Left lung (tissue), 10 donors: ENCODE results near the gene UBR4. TPM values are rescaled to one million over a fixed set of nuclear protein-coding genes. Genes with fewer than 3 reads are reported as not detected.
A peak's percentile ranks its signal among the peaks of the same experiment; 100 is the strongest.

ENCODE experiments used
- ATAC-seq: fragments of 200-7000 bp; cut with Tn5 transposase; one replicate; pipeline ENCODE4 v1.9.1; 2020; ENCODE audit warnings: moderate library complexity
- DNase-seq, 4 donors: peaks; one replicate each; pipeline ENCODE4 v3.0.0-alpha.2; 2013 to 2020
- H3K27ac ChIP-seq, 2 donors: fragments of 200-600 bp; sonication (generic) in 1 of 2; one replicate each; pipeline versions ENCODE4 v1.5.0 to v1.8.0; 2020 to 2021
- H3K27me3 ChIP-seq, 2 donors: fragments of 200-600 bp; sonication (generic) in 1 of 2; one replicate each; pipeline versions ENCODE4 v1.5.0 to v1.8.0; 2020 to 2021
- H3K36me3 ChIP-seq, 2 donors: fragments of 200-600 bp; sonication (generic) in 1 of 2; one replicate each; pipeline versions ENCODE4 v1.5.0 to v1.8.0; 2020 to 2021
- H3K4me1 ChIP-seq, 2 donors: fragments of 200-600 bp; one replicate each; pipeline ENCODE4 v1.8.0; 2021
- H3K4me3 ChIP-seq, 2 donors: fragments of 200-600 bp; sonication (generic) in 1 of 2; one replicate each; pipeline versions ENCODE4 v1.5.0 to v1.8.0; 2020 to 2021; ENCODE audit warnings: mild to moderate bottlenecking in 1 of 2
- H3K9me3 ChIP-seq, 2 donors: fragments of 200-600 bp; sonication (generic) in 1 of 2; one replicate each; pipeline versions ENCODE4 v1.5.0 to v1.8.0; 2020 to 2021
- CTCF ChIP-seq, 2 donors: fragments of 200-600 bp; sonication (generic) in 1 of 2; IDR thresholded peaks; one replicate each; pipeline versions ENCODE4 v1.5.0 to v1.8.0; 2021; ENCODE audit warnings: antibody characterized with exemption in 2 of 2
- intact Hi-C, 2 donors: fragments of 100-400 bp; cut with DNase I; formaldehyde crosslinking; loops; one replicate each; pipeline versions ENCODE4 v1.11.2 to v1.14.2; 2022
- polyA plus RNA-seq, 6 donors: library from polyadenylated mRNA; unstranded; fragments of 120-200 nt; gene quantifications; one replicate each; pipeline ENCODE4 v1.2.1, GENCODE V29; 2013; ENCODE audit not compliant: insufficient read length in 6 of 6
- total RNA-seq, 2 donors: library from RNA; stranded (reverse); fragmentation: NEBNext Ultra II Directional; extraction: Animal tissue kit (Norgen Biotek cat#: 25700); gene quantifications; one replicate each; pipeline ENCODE4 v1.2.1, GENCODE V29; 2021
- donor health status: DM: no; HTN: yes; CAD: no.
- donor health status: DM: no; HTN: no; CAD: no.

The UBR4 gene
- total and polyA plus RNA-seq, 8 donors = 95.9 to 130 (median 109) TPM

GRCh38 chr1:19229828-19230325 is 19.8 kb upstream of the UBR4 start:
- Histone ChIP-seq H3K4me3 (no peak overlapping the region), H3K27ac (no peak overlapping the region), H3K36me3 (peaks cover 0 to 99% of the 10 kb centered on the region in 2 donors), H3K9me3 (no peaks in the 10 kb centered on the region), H3K4me1 (no peaks in the 10 kb centered on the region), H3K27me3 (no peaks in the 10 kb centered on the region)
- intact Hi-C loops = no loop called here
- ATAC-seq (peak; percentile 74), DNase-seq (no peak)
- TF ChIP-seq CTCF (IDR thresholded peaks at IDR 0.05) = no peak

GRCh38 chr1:19229229-19229628 is 19.2 kb upstream of the UBR4 start:
- Histone ChIP-seq H3K9me3 (no peaks in the 10 kb centered on the region), H3K36me3 (peaks cover 0 to 99% of the 10 kb centered on the region in 2 donors), H3K4me3 (no peak overlapping the region), H3K27me3 (no peaks in the 10 kb centered on the region), H3K27ac (no peak overlapping the region), H3K4me1 (no peaks in the 10 kb centered on the region)
- ATAC-seq (no peak), DNase-seq (no peak)
- intact Hi-C loops = no loop called here
- TF ChIP-seq CTCF (IDR thresholded peaks at IDR 0.05) = no peak

- ATAC-seq = no peak
- intact Hi-C loops = no loop called here
- no peak overlapping the region for H3K27ac ChIP-seq
Observed at GRCh38 chr1:19222979-19223824, 13.1 kb upstream of the UBR4 start.

GRCh38 chr1:19222573-19222972 is 12.5 kb upstream of the UBR4 start:
- no peak overlapping the region for H3K4me3 ChIP-seq
- H3K27ac ChIP-seq = no peak overlapping the region
- no peaks in the 10 kb centered on the region for H3K27me3 ChIP-seq
- peaks cover 0 to 14% of the 10 kb centered on the region in 2 donors for H3K4me1 ChIP-seq
- H3K9me3 ChIP-seq = no peaks in the 10 kb centered on the region
- DNase-seq (no peak), ATAC-seq (no peak)
- intact Hi-C loops = no loop called here
- peaks cover 0 to 99% of the 10 kb centered on the region in 2 donors for H3K36me3 ChIP-seq
- no peak for TF ChIP-seq CTCF (IDR thresholded peaks at IDR 0.05)

More at GRCh38 chr1:19222979-19223824, 13.1 kb upstream of the UBR4 start:
- H3K4me1 ChIP-seq = peaks cover 0 to 14% of the 10 kb centered on the region in 2 donors
- peaks cover 0 to 99% of the 10 kb centered on the region in 2 donors for H3K36me3 ChIP-seq
- no peak for DNase-seq
- no peak overlapping the region for H3K4me3 ChIP-seq
- H3K9me3 ChIP-seq = no peaks in the 10 kb centered on the region
- no peak for TF ChIP-seq CTCF (IDR thresholded peaks at IDR 0.05)
- no peaks in the 10 kb centered on the region for H3K27me3 ChIP-seq

GRCh38 chr1:19220991-19221390 is 10.9 kb upstream of the UBR4 start:
- DNase-seq (peak in 1 of 4 donors; percentile 61), ATAC-seq (peak; percentile 49)
- no peaks in the 10 kb centered on the region for H3K9me3 ChIP-seq
- peak overlapping the region in 1 of 2 donors; percentile 20 for H3K27ac ChIP-seq
- TF ChIP-seq CTCF (IDR thresholded peaks at IDR 0.05) = no peak
- H3K36me3 ChIP-seq = peaks cover 0 to 98% of the 10 kb centered on the region in 2 donors
- H3K4me1 ChIP-seq = peaks cover 0 to 14% of the 10 kb centered on the region in 2 donors
- intact Hi-C loops = no loop called here
- H3K27me3 ChIP-seq = no peaks in the 10 kb centered on the region
- H3K4me3 ChIP-seq = no peak overlapping the region
